ENCODE results near the gene RPS6KL1. TPM values are rescaled to one million over a fixed set of nuclear protein-coding genes. Genes with fewer than 3 reads are reported as not detected.

Gene RPS6KL1
- total RNA-seq, 1 experiment from 2014 or later: 18.8 TPM

GRCh38 chr14:74911221-74911620, 11.8 kb downstream of the RPS6KL1 start:
- H3K23me2 ChIP-seq (ENCODE audit: insufficient read length, low read depth, low read length, poor library complexity, severe bottlenecking): no peaks in the 10 kb centered on the region
- no peak overlapping the region for H3K14ac ChIP-seq (ENCODE audit: insufficient read depth, low read length)
- Mint-ChIP-seq H3K4me3 (no peak overlapping the region), H3K27ac (peak overlapping the region in 2 of 3 experiments; percentile 40 to 83; a peak in 2 of 7 replicates), H3K9me3 (no peaks in the 10 kb centered on the region), H3K36me3 (ENCODE audit: insufficient read depth in 1 of 3, low read depth in 3 of 3) (peaks cover 0 to 1% (median 0%) of the 10 kb centered on the region in 3 experiments; a peak in 3 of 7 replicates), H3K27me3 (ENCODE audit: low read depth) (no peaks in the 10 kb centered on the region), H3K4me1 (peaks cover 0 to 3% of the 10 kb centered on the region in 2 experiments; a peak in 2 of 4 replicates)
- H3K9me3 ChIP-seq (ENCODE audit: control insufficient read depth, low read depth, low read length): no peaks in the 10 kb centered on the region
- H3K79me2 ChIP-seq (ENCODE audit: insufficient read depth, low read length): no peaks in the 10 kb centered on the region
- H3K23ac ChIP-seq (ENCODE audit: insufficient read length, low read depth, low read length): no peak overlapping the region
- no peak overlapping the region for H3K27ac ChIP-seq (ENCODE audit: insufficient read length, low read depth, low read length)
- no peak overlapping the region for H2BK15ac ChIP-seq (ENCODE audit: low read depth, low read length)
- H2AFZ ChIP-seq (ENCODE audit: low read length): no peak overlapping the region
- no peak overlapping the region for H2BK20ac ChIP-seq (ENCODE audit: low read depth, low read length, poor library complexity, severe bottlenecking)
- no peaks in the 10 kb centered on the region for H3K27me3 ChIP-seq (ENCODE audit: insufficient read depth, low read length)
- no peak overlapping the region for H4K91ac ChIP-seq (ENCODE audit: insufficient read length, low read depth, low read length)
- H3K4me2 ChIP-seq (ENCODE audit: insufficient read depth, insufficient read length, low read length): no peak overlapping the region
- H2AK5ac ChIP-seq (ENCODE audit: insufficient read length, low read length): no peak overlapping the region
- no peak overlapping the region for H2BK120ac ChIP-seq (ENCODE audit: low read depth, low read length, poor library complexity, severe bottlenecking)
- no peak overlapping the region for H2BK5ac ChIP-seq (ENCODE audit: insufficient read length, low read length)
- no CpG with 5 or more reads among the region's 6 CpGs for WGBS (ENCODE audit: extremely low coverage, insufficient read length, low lambda C conversion rate)
- TF ChIP-seq CTCF (conservative IDR thresholded peaks at IDR 0.05): no peak
- no peaks in the 10 kb centered on the region for H4K20me1 ChIP-seq (ENCODE audit: control insufficient read depth, insufficient read depth, insufficient read length)
- no peaks in the 10 kb centered on the region for H3K79me1 ChIP-seq (ENCODE audit: insufficient read depth, low read depth, low read length, poor library complexity, severe bottlenecking)
- no peak overlapping the region for H3K9ac ChIP-seq (ENCODE audit: extremely low read depth, insufficient read length, low read length)
- H3K4me1 ChIP-seq (ENCODE audit: insufficient read depth, low read length): no peaks in the 10 kb centered on the region
- no peak overlapping the region for H4K5ac ChIP-seq (ENCODE audit: insufficient read length, low read depth, low read length)
- no peak overlapping the region for H3K56ac ChIP-seq (ENCODE audit: insufficient read length, low read depth, low read length)
- H3T11ph ChIP-seq (ENCODE audit: low read length): no peak overlapping the region
- DNase-seq: no peak
- no peak overlapping the region for H2BK12ac ChIP-seq (ENCODE audit: insufficient read length, low read depth, low read length)
- no peak overlapping the region for H4K8ac ChIP-seq (replicated peaks; ENCODE audit: insufficient read length, low read depth, low read length)
- no peak overlapping the region for H3K18ac ChIP-seq (ENCODE audit: insufficient read length, low read depth, low read length)
- H3K4ac ChIP-seq (ENCODE audit: low read depth, low read length): no peak overlapping the region
